ENCODE data around the gene CACNA1A. TPM values are rescaled to one million over a fixed set of nuclear protein-coding genes. Genes with fewer than 3 reads are reported as not detected.
A peak's percentile ranks its signal among the peaks of the same experiment; 100 is the strongest.

CACNA1A gene
- total RNA-seq, 2 experiments from 2014 or later = 0.19 to 0.78 TPM

- Histone ChIP-seq H3K9me3 (ENCODE audit: low read length) (no peaks in the 10 kb centered on the region), H4K20me1 (ENCODE audit: insufficient read depth, low read length) (no peaks in the 10 kb centered on the region), H3K4me2 (ENCODE audit: low read length) (no peak overlapping the region), H3K27ac (ENCODE audit: low read depth, low read length, poor library complexity, severe bottlenecking) (no peak overlapping the region), H3K36me3 (ENCODE audit: insufficient read depth, low read length) (no peaks in the 10 kb centered on the region), H3K79me2 (ENCODE audit: insufficient read depth, low read depth, low read length) (no peaks in the 10 kb centered on the region), H3K4me3 (ENCODE audit: low read depth, low read length, poor library complexity, severe bottlenecking) (no peak overlapping the region), H3K4me1 (ENCODE audit: insufficient read depth, low read length, poor library complexity, severe bottlenecking) (peaks cover 47% of the 10 kb centered on the region), H2AFZ (ENCODE audit: low read length) (no peak overlapping the region), H3K9me2 (ENCODE audit: insufficient read depth, low read length) (no peaks in the 10 kb centered on the region)
- POLR2A ChIA-PET = interaction anchor here (1.0 kb wide), 1 partner anchor 107 kb away, joined by 3 read pairs; no protein-coding TSS in a partner anchor
- no TSS peak for BruUV-seq (replicated peaks)
- DNase-seq (ENCODE audit: low spot score) = no peak
- no peak for TF ChIP-seq EZH2phosphoT487 (IDR thresholded peaks at IDR 0.05; ENCODE audit: borderline replicate concordance, low read depth, low read length)
- TF ChIP-seq CTCF (conservative IDR thresholded peaks at IDR 0.05; ENCODE audit: low read length) = no peak
- intact Hi-C loops (cut with micrococcal nuclease; ENCODE audit: unreplicated experiment) = no loop called here
- CTCF ChIA-PET (ENCODE audit: unreplicated experiment) = no interaction called here
Measured at GRCh38 chr19:13211426-13212308, 294.6 kb downstream of the CACNA1A start.

- H4K20me1 ChIP-seq (ENCODE audit: insufficient read depth, low read length) = no peaks in the 10 kb centered on the region
- POLR2A ChIA-PET = interaction anchor here (1.0 kb wide), 1 partner anchor 106 kb away, joined by 3 read pairs; no protein-coding TSS in a partner anchor
- H3K9me3 ChIP-seq (ENCODE audit: low read length) = no peaks in the 10 kb centered on the region
- no peaks in the 10 kb centered on the region for H3K36me3 ChIP-seq (ENCODE audit: insufficient read depth, low read length)
- H3K9me2 ChIP-seq (ENCODE audit: insufficient read depth, low read length) = no peaks in the 10 kb centered on the region
- H2AFZ ChIP-seq (ENCODE audit: low read length) = no peak overlapping the region
- no peak for DNase-seq (ENCODE audit: low spot score)
- H3K4me3 ChIP-seq (ENCODE audit: low read depth, low read length, poor library complexity, severe bottlenecking) = no peak overlapping the region
- no peaks in the 10 kb centered on the region for H3K79me2 ChIP-seq (ENCODE audit: insufficient read depth, low read depth, low read length)
- CTCF ChIA-PET (ENCODE audit: unreplicated experiment) = no interaction called here
- TF ChIP-seq CTCF (conservative IDR thresholded peaks at IDR 0.05; ENCODE audit: low read length) (no peak), EZH2phosphoT487 (IDR thresholded peaks at IDR 0.05; ENCODE audit: borderline replicate concordance, low read depth, low read length) (no peak)
- peak overlapping the region; percentile 83; the same call in 1 of the 2 replicates for H3K4me2 ChIP-seq (ENCODE audit: low read length)
- intact Hi-C loops (cut with micrococcal nuclease; ENCODE audit: unreplicated experiment) = no loop called here
- H3K27ac ChIP-seq (ENCODE audit: low read depth, low read length, poor library complexity, severe bottlenecking) = no peak overlapping the region
- peaks cover 54% of the 10 kb centered on the region for H3K4me1 ChIP-seq (ENCODE audit: insufficient read depth, low read length, poor library complexity, severe bottlenecking)
- BruUV-seq (replicated peaks) = no TSS peak
Measured at GRCh38 chr19:13210941-13211340, 295.3 kb downstream of the CACNA1A start.

GRCh38 chr19:13210339-13210775 is 295.9 kb downstream of the CACNA1A start:
- CTCF ChIA-PET (ENCODE audit: unreplicated experiment) = no interaction called here
- Histone ChIP-seq H3K4me2 (ENCODE audit: low read length) (peak overlapping the region; percentile 83), H3K4me3 (ENCODE audit: low read depth, low read length, poor library complexity, severe bottlenecking) (no peak overlapping the region), H3K79me2 (ENCODE audit: insufficient read depth, low read depth, low read length) (no peaks in the 10 kb centered on the region), H3K4me1 (ENCODE audit: insufficient read depth, low read length, poor library complexity, severe bottlenecking) (peaks cover 54% of the 10 kb centered on the region), H2AFZ (ENCODE audit: low read length) (no peak overlapping the region), H3K36me3 (ENCODE audit: insufficient read depth, low read length) (no peaks in the 10 kb centered on the region), H3K9me2 (ENCODE audit: insufficient read depth, low read length) (no peaks in the 10 kb centered on the region), H4K20me1 (ENCODE audit: insufficient read depth, low read length) (no peaks in the 10 kb centered on the region), H3K27ac (ENCODE audit: low read depth, low read length, poor library complexity, severe bottlenecking) (no peak overlapping the region), H3K9me3 (ENCODE audit: low read length) (no peaks in the 10 kb centered on the region)
- POLR2A ChIA-PET = interaction anchor here (0.6 kb wide), 1 partner anchor 55 kb away, joined by 3 read pairs; no protein-coding TSS in a partner anchor
- no peak for TF ChIP-seq CTCF (conservative IDR thresholded peaks at IDR 0.05; ENCODE audit: low read length)
- intact Hi-C loops (cut with micrococcal nuclease; ENCODE audit: unreplicated experiment) = no loop called here
- DNase-seq (ENCODE audit: low spot score) = no peak
- no TSS peak for BruUV-seq (replicated peaks)
